Measurements from ENCODE around the gene TAOK3.

- no peak for TF ChIP-seq CTCF (IDR thresholded peaks at IDR 0.05)
- no peak for TF ChIP-seq POLR2A (IDR thresholded peaks at IDR 0.05)
Observed at GRCh38 chr12:118398524-118398923, 25.8 kb upstream of the TAOK3 start.

Data from Peyer's patch (tissue), 4 donors.